ENCODE data around the gene NEK1.
"Not testable (repeated sequence)": the region's sequence is repeated elsewhere in the genome, so short reads cannot be mapped to it uniquely, and the experiment has no call there.

GRCh38 chr4:169569188-169569587, 43.2 kb downstream of the NEK1 start:
- not testable (repeated sequence) for TF ChIP-seq CTCF, POLR2A (IDR thresholded peaks at IDR 0.05)
